ENCODE data around the gene ANKRD10.

- TF ChIP-seq CTCF (conservative IDR thresholded peaks at IDR 0.05; ENCODE audit: low read depth in 2 of 2): no peak
- TF ChIP-seq, protein P1, sequence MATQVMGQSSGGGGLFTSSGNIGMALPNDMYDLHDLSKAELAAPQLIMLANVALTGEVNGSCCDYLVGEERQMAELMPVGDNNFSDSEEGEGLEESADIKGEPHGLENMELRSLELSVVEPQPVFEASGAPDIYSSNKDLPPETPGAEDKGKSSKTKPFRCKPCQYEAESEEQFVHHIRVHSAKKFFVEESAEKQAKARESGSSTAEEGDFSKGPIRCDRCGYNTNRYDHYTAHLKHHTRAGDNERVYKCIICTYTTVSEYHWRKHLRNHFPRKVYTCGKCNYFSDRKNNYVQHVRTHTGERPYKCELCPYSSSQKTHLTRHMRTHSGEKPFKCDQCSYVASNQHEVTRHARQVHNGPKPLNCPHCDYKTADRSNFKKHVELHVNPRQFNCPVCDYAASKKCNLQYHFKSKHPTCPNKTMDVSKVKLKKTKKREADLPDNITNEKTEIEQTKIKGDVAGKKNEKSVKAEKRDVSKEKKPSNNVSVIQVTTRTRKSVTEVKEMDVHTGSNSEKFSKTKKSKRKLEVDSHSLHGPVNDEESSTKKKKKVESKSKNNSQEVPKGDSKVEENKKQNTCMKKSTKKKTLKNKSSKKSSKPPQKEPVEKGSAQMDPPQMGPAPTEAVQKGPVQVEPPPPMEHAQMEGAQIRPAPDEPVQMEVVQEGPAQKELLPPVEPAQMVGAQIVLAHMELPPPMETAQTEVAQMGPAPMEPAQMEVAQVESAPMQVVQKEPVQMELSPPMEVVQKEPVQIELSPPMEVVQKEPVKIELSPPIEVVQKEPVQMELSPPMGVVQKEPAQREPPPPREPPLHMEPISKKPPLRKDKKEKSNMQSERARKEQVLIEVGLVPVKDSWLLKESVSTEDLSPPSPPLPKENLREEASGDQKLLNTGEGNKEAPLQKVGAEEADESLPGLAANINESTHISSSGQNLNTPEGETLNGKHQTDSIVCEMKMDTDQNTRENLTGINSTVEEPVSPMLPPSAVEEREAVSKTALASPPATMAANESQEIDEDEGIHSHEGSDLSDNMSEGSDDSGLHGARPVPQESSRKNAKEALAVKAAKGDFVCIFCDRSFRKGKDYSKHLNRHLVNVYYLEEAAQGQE (IDR thresholded peaks at IDR 0.05; ENCODE audit: unreplicated experiment): no peak
- TF ChIP-seq ETS1 (IDR thresholded peaks at IDR 0.05): no peak
- no peak for TF ChIP-seq EZH2 (IDR thresholded peaks at IDR 0.05; ENCODE audit: low read depth, unreplicated experiment)
- TF ChIP-seq CREB1 (CRISPR knock-in tag; IDR thresholded peaks at IDR 0.05; ENCODE audit: low read depth): no peak
Observed at GRCh38 chr13:110884517-110884916, 30.4 kb downstream of the ANKRD10 start.
